ENCODE data around the gene RASSF4.

The RASSF4 gene

GRCh38 chr10:45035673-45036072 is 76.1 kb downstream of the RASSF4 start:
- H3K27ac ChIP-seq (ENCODE audit: low read depth in 2 of 2, low read length in 2 of 2), result no peak overlapping the region
- H3K4me3 ChIP-seq (ENCODE audit: low read length in 2 of 2), result no peak overlapping the region
- no peak overlapping the region for H3K9ac ChIP-seq (ENCODE audit: low read depth in 1 of 2, low read length in 2 of 2)
- H3K9me3 ChIP-seq (ENCODE audit: control insufficient read depth in 2 of 2, low read length in 2 of 2), result no peaks in the 10 kb centered on the region
- no peaks in the 10 kb centered on the region for H3K36me3 ChIP-seq (ENCODE audit: control insufficient read depth in 2 of 2, insufficient read depth in 2 of 2, low read length in 2 of 2)
- H3K4me1 ChIP-seq (ENCODE audit: control insufficient read depth in 2 of 2, insufficient read depth in 2 of 2, low read length in 2 of 2), result no peaks in the 10 kb centered on the region
- no peaks in the 10 kb centered on the region for H3K27me3 ChIP-seq (ENCODE audit: control insufficient read depth in 2 of 2, insufficient read depth in 2 of 2, low read length in 2 of 2)

DNA sequence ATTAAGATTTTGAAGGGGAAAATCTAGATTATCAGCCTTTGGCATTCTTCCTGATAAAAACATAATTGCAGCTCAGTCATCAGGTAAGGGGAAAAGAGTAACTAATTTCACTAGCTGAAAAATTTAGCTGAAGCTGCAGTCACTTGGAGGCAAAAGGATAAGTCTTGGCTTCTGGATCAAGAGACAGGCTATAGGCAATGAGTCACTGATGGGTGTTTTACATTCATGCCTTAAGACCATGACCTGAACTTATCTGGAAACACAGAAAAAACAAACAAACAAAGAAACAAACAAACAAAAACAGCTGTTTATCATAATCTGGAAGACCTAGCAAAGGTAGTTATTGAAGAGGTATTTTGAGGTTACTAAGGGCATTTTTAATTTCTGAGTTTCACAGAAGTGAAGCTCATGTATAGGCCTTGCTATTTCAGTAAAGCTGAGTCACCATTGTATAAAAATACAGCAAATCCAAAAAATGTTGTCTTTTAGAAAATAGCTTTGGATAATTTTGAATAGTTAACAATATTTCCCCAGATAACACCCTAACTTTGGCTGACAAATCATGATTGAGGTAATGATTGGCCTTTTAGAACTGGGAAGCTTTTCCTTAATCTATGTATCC is 81.4 kb downstream of the RASSF4 start:
- no peak overlapping the region for H3K4me3 ChIP-seq (ENCODE audit: low read length in 2 of 2)
- no peaks in the 10 kb centered on the region for H3K9me3 ChIP-seq (ENCODE audit: control insufficient read depth in 2 of 2, low read length in 2 of 2)
- H3K9ac ChIP-seq (ENCODE audit: low read depth in 1 of 2, low read length in 2 of 2), result no peak overlapping the region
- no peaks in the 10 kb centered on the region for H3K27me3 ChIP-seq (ENCODE audit: control insufficient read depth in 2 of 2, insufficient read depth in 2 of 2, low read length in 2 of 2)
- H3K36me3 ChIP-seq (ENCODE audit: control insufficient read depth in 2 of 2, insufficient read depth in 2 of 2, low read length in 2 of 2), result no peaks in the 10 kb centered on the region
- H3K4me1 ChIP-seq (ENCODE audit: control insufficient read depth in 2 of 2, insufficient read depth in 2 of 2, low read length in 2 of 2), result no peaks in the 10 kb centered on the region
- H3K27ac ChIP-seq (ENCODE audit: low read depth in 2 of 2, low read length in 2 of 2), result no peak overlapping the region

- no peaks in the 10 kb centered on the region for H3K27me3 ChIP-seq (ENCODE audit: control insufficient read depth in 2 of 2, insufficient read depth in 2 of 2, low read length in 2 of 2)
- H3K9me3 ChIP-seq (ENCODE audit: control insufficient read depth in 2 of 2, low read length in 2 of 2), result no peaks in the 10 kb centered on the region
- no peak overlapping the region for H3K9ac ChIP-seq (ENCODE audit: low read depth in 1 of 2, low read length in 2 of 2)
- H3K27ac ChIP-seq (ENCODE audit: low read depth in 2 of 2, low read length in 2 of 2), result no peak overlapping the region
- no peaks in the 10 kb centered on the region for H3K4me1 ChIP-seq (ENCODE audit: control insufficient read depth in 2 of 2, insufficient read depth in 2 of 2, low read length in 2 of 2)
- no peaks in the 10 kb centered on the region for H3K36me3 ChIP-seq (ENCODE audit: control insufficient read depth in 2 of 2, insufficient read depth in 2 of 2, low read length in 2 of 2)
- no peak overlapping the region for H3K4me3 ChIP-seq (ENCODE audit: low read length in 2 of 2)
Observed at GRCh38 chr10:45044290-45044689, 84.7 kb downstream of the RASSF4 start.
